Measurements from ENCODE around the gene DIDO1.

Gene DIDO1

GRCh38 chr20:62828051-62828450 is 98.3 kb downstream of the DIDO1 start:
- Histone ChIP-seq H3K4me3 (IDR thresholded peaks at IDR 0.05; ENCODE audit: insufficient read depth, low read depth, low read length) (no peak overlapping the region), H3K9ac (no peak overlapping the region), H3K4me2 (no peak overlapping the region), H3K27ac (no peak overlapping the region), H3K4me1 (ENCODE audit: low read depth, poor library complexity, severe bottlenecking) (peaks cover 38% of the 10 kb centered on the region), H3K79me2 (ENCODE audit: insufficient read depth, low read depth) (no peaks in the 10 kb centered on the region), H3K27me3 (ENCODE audit: insufficient read depth, low read depth) (no peaks in the 10 kb centered on the region), H3K36me3 (ENCODE audit: insufficient read depth) (no peaks in the 10 kb centered on the region), H4K20me1 (ENCODE audit: insufficient read depth) (no peaks in the 10 kb centered on the region), H2AFZ (ENCODE audit: low read depth) (no peak overlapping the region)
- no peak for TF ChIP-seq CTCF (conservative IDR thresholded peaks at IDR 0.05; ENCODE audit: low read depth, low read length)
